SH-SY5Y (cell line): Measurements from ENCODE around the gene DLG2.

Experiments
- GATA2 ChIP-seq: IDR thresholded peaks from 2 replicates; pipeline ENCODE4 v1.6.1; 2011; ENCODE audit warnings: mild to moderate bottlenecking, low read depth, low read length
- GATA3 ChIP-seq: IDR thresholded peaks from 2 replicates; pipeline ENCODE4 v1.6.1; 2011; ENCODE audit warnings: low read depth, mild to moderate bottlenecking, low read length, moderate library complexity

DNA sequence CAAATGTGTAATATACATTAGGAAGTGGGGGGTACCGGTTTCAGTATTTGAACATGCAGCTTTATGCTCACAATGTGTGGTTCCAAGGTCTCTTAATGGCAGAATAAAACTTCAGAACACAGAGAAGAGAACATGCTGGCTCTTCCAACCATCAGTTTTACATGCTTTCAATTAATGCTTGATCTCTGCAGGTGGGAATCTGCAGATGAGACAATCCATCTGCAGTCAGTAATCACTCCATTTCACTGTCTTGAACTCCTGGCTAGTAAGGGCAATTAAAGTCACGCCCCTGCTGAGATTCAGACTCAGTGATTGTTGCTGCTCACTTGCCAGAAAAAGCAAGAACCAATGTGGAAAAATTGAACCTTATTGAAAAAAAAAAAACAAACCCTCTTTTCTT lies 945.7 kb downstream of the DLG2 start:
- TF ChIP-seq GATA2 = no peak
- no peak for TF ChIP-seq GATA3
